ENCODE data around the gene GRID1. TPM values are rescaled to one million over a fixed set of nuclear protein-coding genes. Genes with fewer than 3 reads are reported as not detected.

Gene GRID1
- total and polyA plus RNA-seq, 11 donors = 0.69 to 3.4 (median 1.6) TPM

- DNase-seq = no peak
- no peaks in the 10 kb centered on the region for H3K9me3 ChIP-seq
- no peak overlapping the region for H3K4me3 ChIP-seq
- H3K27me3 ChIP-seq = no peaks in the 10 kb centered on the region
- WGBS, 4 donors = 78 to 85% (median 83%) methylated on average over 6 of the region's 6 CpGs
- intact Hi-C loops (cut with DNase I) = no loop called here
- ATAC-seq = no peak
- no peaks in the 10 kb centered on the region for H3K36me3 ChIP-seq
- no peaks in the 10 kb centered on the region for H3K4me1 ChIP-seq
- TF ChIP-seq POLR2A (IDR thresholded peaks at IDR 0.05) = no peak
- TF ChIP-seq CTCF (IDR thresholded peaks at IDR 0.05) = peak in 3 of 12 donors; percentile 17 to 49 (median 43)
- H3K27ac ChIP-seq = no peak overlapping the region
These were observed 753.8 kb downstream of the GRID1 start for GRCh38 chr10:85612833-85613232.

- 71 to 89% (median 82%) methylated on average over 3 of the region's 3 CpGs for WGBS, 4 donors
- no peak for TF ChIP-seq CTCF (IDR thresholded peaks at IDR 0.05)
- no peak for TF ChIP-seq POLR2A (IDR thresholded peaks at IDR 0.05)
- DNase-seq (no peak), ATAC-seq (no peak)
- intact Hi-C loops (cut with DNase I) = no loop called here
- Histone ChIP-seq H3K27ac (no peak overlapping the region), H3K4me1 (no peaks in the 10 kb centered on the region), H3K4me3 (no peak overlapping the region), H3K27me3 (no peaks in the 10 kb centered on the region), H3K9me3 (no peaks in the 10 kb centered on the region), H3K36me3 (no peaks in the 10 kb centered on the region)
These were observed 754.2 kb downstream of the GRID1 start for GRCh38 chr10:85612378-85612775.

- no peak for ATAC-seq
- TF ChIP-seq CTCF (IDR thresholded peaks at IDR 0.05) (no peak), POLR2A (IDR thresholded peaks at IDR 0.05) (no peak)
- Histone ChIP-seq H3K27me3 (no peaks in the 10 kb centered on the region), H3K4me3 (no peak overlapping the region), H3K9me3 (no peaks in the 10 kb centered on the region), H3K27ac (no peak overlapping the region), H3K4me1 (no peaks in the 10 kb centered on the region), H3K36me3 (no peaks in the 10 kb centered on the region)
- WGBS, 4 donors = 78 to 89% (median 81%) methylated on average over 7 of the region's 7 CpGs
- intact Hi-C loops (cut with DNase I) = no loop called here
- DNase-seq = no peak
These were observed 754.7 kb downstream of the GRID1 start for GRCh38 chr10:85611746-85612377.

GRCh38 chr10:85611093-85611740, 755.4 kb downstream of the GRID1 start:
- WGBS, 4 donors = 82 to 93% (median 88%) methylated on average over 5 of the region's 5 CpGs
- intact Hi-C loops (cut with DNase I) = no loop called here
- DNase-seq = no peak

More at GRCh38 chr10:85611093-85611740, 755.4 kb downstream of the GRID1 start:
- Histone ChIP-seq H3K4me3 (no peak overlapping the region), H3K9me3 (no peaks in the 10 kb centered on the region), H3K27ac (no peak overlapping the region), H3K27me3 (no peaks in the 10 kb centered on the region), H3K4me1 (no peaks in the 10 kb centered on the region), H3K36me3 (no peaks in the 10 kb centered on the region)
- TF ChIP-seq CTCF (IDR thresholded peaks at IDR 0.05) = no peak
- TF ChIP-seq POLR2A (IDR thresholded peaks at IDR 0.05) = no peak
- ATAC-seq = no peak
